Lower lobe of right lung (tissue), 2 donors: Measurements from ENCODE around the gene PLLP. TPM values are rescaled to one million over a fixed set of nuclear protein-coding genes. Genes with fewer than 3 reads are reported as not detected.

Source experiments
- ATAC-seq, 2 donors: fragments of 200-7000 bp; cut with Tn5 transposase; one replicate each; pipeline ENCODE4 v1.9.1; 2020 to 2022; ENCODE audit warnings: mild to moderate bottlenecking in 2 of 2, moderate library complexity in 2 of 2
- DNase-seq: peaks from one replicate; pipeline ENCODE4 v3.0.0-alpha.2; 2020
- H3K27ac ChIP-seq: fragments of 200-600 bp; one replicate; pipeline ENCODE4 v1.8.0; 2022
- H3K27me3 ChIP-seq: fragments of 200-600 bp; one replicate; pipeline ENCODE4 v1.8.0; 2022; ENCODE audit warnings: low read depth
- H3K36me3 ChIP-seq: fragments of 200-600 bp; one replicate; pipeline ENCODE4 v1.8.0; 2022; ENCODE audit warnings: mild to moderate bottlenecking
- H3K4me1 ChIP-seq: fragments of 200-600 bp; one replicate; pipeline ENCODE4 v1.8.0; 2022
- H3K4me3 ChIP-seq: fragments of 200-600 bp; one replicate; pipeline ENCODE4 v1.8.0; 2022; ENCODE audit warnings: mild to moderate bottlenecking
- H3K9me3 ChIP-seq: fragments of 200-600 bp; one replicate; pipeline ENCODE4 v1.8.0; 2022
- CTCF ChIP-seq: fragments of 200-600 bp; IDR thresholded peaks from one replicate; pipeline ENCODE4 v1.8.0; 2022; ENCODE audit warnings: antibody characterized with exemption, mild to moderate bottlenecking
- intact Hi-C: fragments of 100-400 bp; cut with DNase I; formaldehyde crosslinking; loops from one replicate; pipeline ENCODE4 v1.11.0; 2022
- total RNA-seq: library from RNA; stranded (reverse); fragmentation: NEBNext Ultra II Directional; extraction: Animal tissue kit (Norgen Biotek cat#: 25700); gene quantifications from one replicate; pipeline ENCODE4 v1.2.1, GENCODE V29; 2021
- donor health status: DM: no; HTN: yes; CAD: no; lungs with severe emphysema.

The PLLP gene
- total RNA-seq, 1 donor from 2014 or later, result 77.5 TPM

GRCh38 chr16:57306676-57307341, 22.3 kb upstream of the PLLP start:
- Histone ChIP-seq H3K27me3 (no peaks in the 10 kb centered on the region), H3K9me3 (no peaks in the 10 kb centered on the region), H3K4me3 (no peak overlapping the region), H3K4me1 (peaks cover 25% of the 10 kb centered on the region), H3K27ac (no peak overlapping the region), H3K36me3 (no peaks in the 10 kb centered on the region)
- no peak for ATAC-seq
- intact Hi-C loops, result no loop called here
- TF ChIP-seq CTCF, result no peak
- DNase-seq, result no peak

GRCh38 chr16:57305159-57305811, 20.8 kb upstream of the PLLP start:
- H3K36me3 ChIP-seq, result no peaks in the 10 kb centered on the region
- TF ChIP-seq CTCF, result no peak
- no peaks in the 10 kb centered on the region for H3K27me3 ChIP-seq
- peaks cover 35% of the 10 kb centered on the region for H3K4me1 ChIP-seq
- intact Hi-C loops, result no loop called here
- ATAC-seq, result no peak
- no peaks in the 10 kb centered on the region for H3K9me3 ChIP-seq
- DNase-seq, result no peak
- peak overlapping the region; percentile 77 for H3K27ac ChIP-seq
- no peak overlapping the region for H3K4me3 ChIP-seq

- Histone ChIP-seq H3K9me3 (no peaks in the 10 kb centered on the region), H3K4me1 (peaks cover 36% of the 10 kb centered on the region), H3K27ac (peak overlapping the region; percentile 77), H3K4me3 (no peak overlapping the region), H3K27me3 (no peaks in the 10 kb centered on the region), H3K36me3 (no peaks in the 10 kb centered on the region)
- peak; percentile 41 to 49 for ATAC-seq
- peak; percentile 75 for DNase-seq
- intact Hi-C loops, result loop anchor here (5.0 kb wide), 1 partner anchor 113 kb away; no protein-coding TSS in a partner anchor
- TF ChIP-seq CTCF, result no peak
Observed at GRCh38 chr16:57304169-57305061, 19.9 kb upstream of the PLLP start.

- Histone ChIP-seq H3K27ac (peak overlapping the region; percentile 77), H3K4me1 (peaks cover 41% of the 10 kb centered on the region), H3K36me3 (no peaks in the 10 kb centered on the region), H3K9me3 (no peaks in the 10 kb centered on the region), H3K4me3 (no peak overlapping the region), H3K27me3 (no peaks in the 10 kb centered on the region)
- ATAC-seq (no peak), DNase-seq (no peak)
- intact Hi-C loops, result loop anchor here (5.0 kb wide), 1 partner anchor 113 kb away; no protein-coding TSS in a partner anchor
- no peak for TF ChIP-seq CTCF
Observed at GRCh38 chr16:57303910-57304168, 19.4 kb upstream of the PLLP start.

- Histone ChIP-seq H3K4me1 (peaks cover 43% of the 10 kb centered on the region), H3K27me3 (no peaks in the 10 kb centered on the region), H3K4me3 (no peak overlapping the region), H3K36me3 (no peaks in the 10 kb centered on the region), H3K27ac (peak overlapping the region; percentile 77), H3K9me3 (no peaks in the 10 kb centered on the region)
- intact Hi-C loops, result loop anchor here (5.0 kb wide), 1 partner anchor 114 kb away; no protein-coding TSS in a partner anchor
- ATAC-seq, result no peak
- TF ChIP-seq CTCF, result no peak
- DNase-seq, result no peak
Observed at GRCh38 chr16:57303021-57303909, 18.8 kb upstream of the PLLP start.
